Myocyte (in vitro differentiated cells): ENCODE measurements around the gene WDR70. TPM values are rescaled to one million over a fixed set of nuclear protein-coding genes. Genes with fewer than 3 reads are reported as not detected.
"Not testable (repeated sequence)": the region's sequence is repeated elsewhere in the genome, so short reads cannot be mapped to it uniquely, and the experiment has no call there.

ENCODE experiments used
- DNase-seq: peaks from one replicate; pipeline ENCODE4 v3.0.0-alpha.2; 2012; ENCODE audit warnings: low read depth
- total RNA-seq: library from RNA; depleted of rRNA; stranded (reverse); fragments of >200 nt; gene quantifications from 2 replicates; pipeline ENCODE4 v1.2.3, GENCODE V29; 2014

Gene WDR70
- total RNA-seq, 1 donor from 2014 or later = 39.8 TPM

DNA sequence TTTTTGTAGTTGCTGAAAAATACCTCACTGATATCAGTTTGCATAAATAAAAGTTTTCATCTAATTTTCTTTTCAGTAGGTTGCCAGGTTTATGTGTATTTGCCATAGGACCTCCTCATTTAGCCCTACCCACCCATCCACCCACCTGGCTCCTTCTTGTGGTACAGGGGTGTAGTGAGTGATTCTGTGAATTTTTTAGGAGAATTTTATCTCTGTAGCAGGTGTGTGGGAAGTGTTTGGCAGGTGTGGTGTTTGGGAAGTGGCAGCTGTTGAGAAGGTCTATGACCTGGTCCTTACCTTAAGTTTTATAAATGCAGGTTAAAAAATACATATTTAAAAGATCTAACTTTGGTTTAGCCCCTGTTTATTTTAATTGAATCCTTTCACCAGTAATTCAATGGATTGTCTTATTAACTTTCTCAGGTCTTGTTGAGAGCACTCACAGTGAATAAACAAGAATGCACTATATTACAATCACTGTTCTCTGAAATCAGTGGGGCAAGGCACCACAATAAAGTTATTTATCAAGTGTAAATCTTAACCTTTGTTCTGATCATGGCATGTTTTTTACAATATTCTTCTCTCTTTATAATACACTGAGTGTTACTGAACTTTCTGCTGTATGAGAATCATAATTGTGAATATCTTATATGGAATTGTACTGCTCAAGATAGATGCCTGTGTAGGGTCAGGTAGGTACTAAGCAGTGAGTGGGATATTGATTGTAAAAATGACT, 189.1 kb downstream of the WDR70 start:
- DNase-seq = no peak

DNA sequence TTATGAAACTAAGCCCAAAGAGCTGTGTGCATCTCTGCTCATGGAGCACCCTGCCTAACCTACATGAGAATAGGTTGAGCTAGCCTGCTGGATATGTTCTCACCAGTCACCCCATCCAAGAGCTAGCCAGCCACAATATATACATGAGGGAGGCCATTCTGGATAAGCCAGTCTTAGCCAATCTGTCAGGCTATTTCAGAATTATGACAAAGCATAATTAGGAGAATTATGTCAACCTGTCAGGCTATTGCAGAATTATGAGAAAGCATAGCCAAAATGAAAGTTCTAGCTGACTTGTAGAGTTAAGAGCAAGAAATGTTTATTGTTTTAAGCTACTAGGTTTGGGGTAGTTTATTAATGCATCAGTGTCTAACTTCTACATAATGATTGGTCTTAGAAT, 189.8 kb downstream of the WDR70 start:
- DNase-seq = no peak

DNA sequence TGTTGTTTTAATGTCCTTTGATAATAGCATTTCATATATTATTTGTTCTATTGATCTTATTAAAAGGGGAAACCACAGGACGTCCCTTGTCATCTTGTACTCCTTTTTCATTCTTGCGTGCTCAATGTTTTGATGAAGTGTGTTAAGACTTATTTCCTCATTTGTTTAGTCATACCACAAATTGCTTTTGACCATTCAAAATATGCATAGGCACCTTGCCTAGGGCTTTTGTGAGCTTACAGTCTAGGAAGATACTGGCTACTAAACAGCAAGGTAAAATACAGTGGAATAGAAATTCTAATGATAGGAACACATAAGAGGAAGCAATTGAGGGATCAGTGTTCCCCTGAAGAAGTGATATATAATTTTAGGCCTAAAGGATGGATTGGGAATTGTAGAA, 190.3 kb downstream of the WDR70 start:
- no peak for DNase-seq

DNA sequence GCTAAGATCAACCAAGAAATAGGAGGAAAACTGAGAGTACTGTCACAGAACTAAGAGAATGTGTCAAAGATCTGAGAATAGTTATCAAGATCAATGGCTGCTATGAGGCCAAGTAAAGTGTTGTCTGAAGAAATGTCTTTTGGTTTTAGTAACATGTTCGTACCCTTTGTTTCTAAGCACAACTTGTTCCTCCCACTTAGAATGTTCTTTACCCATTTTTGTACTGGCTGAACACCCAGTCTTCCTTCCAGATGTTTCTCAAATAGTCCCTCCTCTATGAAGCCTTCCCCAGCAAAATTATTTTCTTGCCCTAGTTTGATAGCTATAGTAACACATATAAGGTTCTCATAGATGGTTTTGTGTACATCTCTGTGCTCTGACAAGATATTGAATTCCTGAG, 191.5 kb downstream of the WDR70 start:
- no peak for DNase-seq

DNA sequence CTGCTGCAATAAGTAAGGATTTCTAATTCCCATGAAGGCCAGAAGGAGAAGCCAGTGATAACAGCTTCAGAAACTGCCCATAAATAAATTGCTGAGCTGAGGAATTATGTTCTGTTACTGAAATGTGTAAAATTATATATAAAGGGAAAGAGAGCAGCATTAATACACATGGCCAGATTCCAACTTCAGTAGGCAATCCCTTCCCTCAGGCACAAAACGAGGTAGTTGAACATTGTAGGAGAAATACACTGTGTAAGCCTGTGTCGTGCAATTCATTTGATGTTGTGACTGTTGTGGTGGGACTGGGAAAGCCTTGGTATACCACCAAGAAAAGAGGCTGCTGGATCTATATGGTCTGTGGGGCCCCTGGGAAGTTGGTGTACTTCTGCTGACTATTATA, 192.9 kb downstream of the WDR70 start:
- no peak for DNase-seq

DNA sequence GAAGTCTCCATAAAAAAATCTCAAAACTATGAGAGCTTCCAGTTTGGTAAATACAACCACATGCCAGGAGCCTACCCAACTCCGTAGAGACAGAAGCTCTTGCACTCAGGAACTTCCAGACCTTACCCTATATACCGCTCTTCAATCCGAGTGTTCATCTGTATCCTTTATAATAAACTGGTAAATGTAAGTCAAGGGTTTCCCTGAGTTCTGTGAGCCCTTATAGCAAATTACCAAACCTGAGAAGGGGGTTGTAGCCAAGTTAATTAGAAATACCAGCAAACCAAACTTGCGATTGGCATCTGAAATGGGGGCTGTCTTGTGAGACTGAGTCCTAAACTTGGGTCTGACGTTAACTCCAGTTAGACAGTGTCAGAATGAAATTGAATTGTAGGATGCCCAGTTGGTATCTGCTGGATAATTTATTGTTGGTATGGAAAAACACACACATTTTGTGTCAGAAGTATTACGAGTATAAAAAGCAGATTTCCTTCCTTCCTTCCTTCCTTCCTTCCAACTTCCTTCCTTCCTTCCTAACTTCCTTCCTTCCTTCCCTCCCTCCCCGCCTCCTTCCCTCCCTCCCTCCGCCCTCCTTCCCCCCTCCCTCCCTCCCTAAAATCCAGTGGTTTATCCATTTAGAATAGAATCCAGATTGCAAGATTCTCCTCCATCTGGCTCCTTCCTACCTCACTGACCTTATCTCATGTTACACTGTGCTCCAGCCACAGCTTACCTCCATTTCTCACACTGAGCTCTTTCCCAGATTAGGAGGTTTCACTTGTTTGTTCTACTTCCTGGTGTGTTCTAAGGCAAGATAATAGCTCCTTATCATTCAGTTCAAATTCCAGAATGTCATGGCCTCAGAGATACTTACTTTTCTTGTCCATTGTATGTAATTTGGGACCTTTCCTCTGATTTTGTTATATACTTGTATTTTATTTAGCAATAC, 196.7 kb downstream of the WDR70 start:
- no peak for DNase-seq

DNA sequence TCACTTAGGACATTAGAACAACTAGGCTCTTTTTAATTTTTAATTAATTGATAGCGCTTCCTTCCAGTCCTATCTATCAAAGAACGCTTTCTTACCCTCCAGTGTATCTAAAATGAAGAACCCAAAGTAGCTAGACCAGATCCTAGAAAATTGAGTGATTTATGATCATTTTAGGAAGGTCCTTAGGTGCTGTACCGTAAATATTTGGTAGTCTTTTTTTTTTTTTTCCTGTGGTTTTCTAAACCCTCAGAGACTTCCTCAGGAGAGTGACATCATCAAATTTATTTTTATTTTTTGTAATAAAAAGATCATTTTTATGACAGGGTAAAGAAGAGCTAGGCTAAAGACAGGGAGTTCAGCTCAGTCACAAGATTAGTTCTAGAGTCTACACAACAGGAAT, 197.4 kb downstream of the WDR70 start:
- DNase-seq = no peak

DNA sequence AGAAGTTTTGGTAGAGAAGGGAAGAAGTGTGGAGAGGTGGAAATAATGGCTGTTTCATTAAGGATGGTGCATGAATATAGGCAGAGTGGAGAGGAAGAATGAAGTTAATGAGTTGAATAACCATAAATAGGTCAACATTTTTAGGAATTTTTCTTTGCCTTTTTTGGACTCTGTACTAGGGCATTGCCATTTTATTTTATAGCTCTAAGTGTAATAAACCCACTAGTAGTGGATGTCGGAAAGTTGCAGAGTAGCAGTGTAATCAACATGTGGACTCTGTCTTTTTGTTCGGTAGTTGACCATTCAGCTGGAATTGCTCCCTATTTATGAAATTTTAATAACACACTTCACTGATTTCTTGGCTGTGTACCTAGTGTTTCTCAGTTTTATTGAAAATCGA, 199.1 kb downstream of the WDR70 start:
- DNase-seq = no peak

DNA sequence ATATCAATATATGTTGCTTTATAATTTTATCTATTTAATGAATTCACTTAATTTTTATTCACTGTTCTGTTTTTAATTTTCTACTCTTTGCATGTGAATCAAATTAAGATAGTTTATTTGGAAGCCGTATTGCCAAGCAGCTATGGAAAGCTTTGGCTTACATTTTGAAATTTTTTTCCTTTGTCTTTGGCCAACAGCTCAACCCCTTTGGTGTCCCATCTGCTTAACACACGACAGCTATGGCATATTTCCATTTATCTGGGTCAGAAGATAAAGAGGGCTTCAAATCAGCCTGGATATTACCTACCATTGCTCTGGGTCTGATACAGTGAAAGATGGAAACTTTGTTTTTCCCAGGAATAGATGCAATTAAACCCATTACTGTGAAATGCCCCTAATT, 201.0 kb downstream of the WDR70 start:
- DNase-seq = no peak

DNA sequence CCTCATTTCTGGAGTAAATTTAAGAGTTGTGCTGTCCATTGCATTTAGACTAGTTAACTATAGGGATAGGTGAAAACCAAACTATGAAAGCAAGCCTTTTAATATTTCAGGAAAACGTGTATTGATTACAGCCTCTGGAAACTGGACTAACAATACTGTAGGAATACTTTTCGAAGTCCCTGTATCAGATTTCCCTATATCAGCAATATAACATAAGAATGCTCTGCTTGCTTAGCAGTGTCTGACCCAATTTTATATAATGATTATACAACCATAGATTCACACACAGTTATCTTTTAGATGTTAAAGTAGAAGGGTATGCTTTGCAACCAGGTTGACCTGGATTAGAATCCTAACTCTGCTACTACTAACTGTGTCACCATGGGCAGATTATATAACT, 203.1 kb downstream of the WDR70 start:
- no peak for DNase-seq

DNA sequence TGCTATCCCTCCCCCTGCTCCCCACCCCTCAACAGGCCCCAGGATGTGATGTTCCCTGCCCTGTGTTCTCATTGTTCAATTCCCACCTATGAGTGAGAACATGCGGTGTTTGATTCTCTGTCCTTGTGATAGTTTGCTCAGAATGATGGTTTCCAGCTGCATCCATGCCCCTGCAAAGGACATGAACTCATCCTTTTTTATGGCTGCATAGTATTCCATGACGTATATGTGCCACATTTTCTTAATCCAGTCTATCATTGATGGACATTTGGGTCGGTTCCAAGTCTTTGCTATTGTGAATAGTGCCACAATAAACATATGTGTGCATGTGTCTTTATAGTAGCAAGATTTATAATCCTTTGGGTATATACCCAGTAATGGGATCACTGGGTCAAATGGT, 214.2 kb downstream of the WDR70 start:
- not testable (repeated sequence) for DNase-seq

DNA sequence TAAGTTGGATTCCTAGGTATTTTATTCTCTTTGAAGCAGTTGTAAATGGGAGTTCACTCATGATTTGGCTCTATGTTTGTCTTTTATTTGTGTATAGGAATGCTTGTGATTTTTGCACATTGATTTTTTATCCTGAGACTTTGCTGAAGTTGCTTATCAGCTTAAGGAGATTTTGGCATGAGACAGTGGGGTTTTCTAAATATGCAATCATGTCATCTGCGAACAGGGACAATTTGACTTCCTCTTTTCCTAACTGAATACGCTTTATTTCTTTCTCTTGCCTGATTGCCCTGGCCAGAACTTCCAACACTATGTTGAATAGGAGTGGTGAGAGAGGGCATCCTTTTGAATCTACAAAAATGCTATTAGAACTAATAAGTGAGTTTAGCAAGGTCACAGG, 215.7 kb downstream of the WDR70 start:
- DNase-seq = not testable (repeated sequence)

DNA sequence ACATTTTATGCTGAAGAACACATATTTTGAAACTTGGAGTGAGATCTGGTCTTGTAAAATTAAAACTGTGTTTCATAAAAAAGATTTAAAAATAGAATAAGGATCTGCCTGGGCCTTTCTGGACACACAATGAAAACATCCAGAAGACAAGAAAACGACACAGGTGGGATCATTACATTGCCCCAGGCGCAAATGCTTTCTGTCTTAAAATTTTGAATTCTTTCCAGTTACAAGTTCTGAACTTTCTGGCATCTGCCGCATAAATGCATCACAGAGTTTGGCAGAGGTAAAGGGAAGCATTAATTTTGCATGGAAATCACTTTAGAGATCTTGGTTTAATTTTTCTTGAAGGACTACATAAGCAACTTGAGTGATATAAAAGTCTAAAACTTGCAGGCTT, 219.6 kb downstream of the WDR70 start:
- DNase-seq = no peak

DNA sequence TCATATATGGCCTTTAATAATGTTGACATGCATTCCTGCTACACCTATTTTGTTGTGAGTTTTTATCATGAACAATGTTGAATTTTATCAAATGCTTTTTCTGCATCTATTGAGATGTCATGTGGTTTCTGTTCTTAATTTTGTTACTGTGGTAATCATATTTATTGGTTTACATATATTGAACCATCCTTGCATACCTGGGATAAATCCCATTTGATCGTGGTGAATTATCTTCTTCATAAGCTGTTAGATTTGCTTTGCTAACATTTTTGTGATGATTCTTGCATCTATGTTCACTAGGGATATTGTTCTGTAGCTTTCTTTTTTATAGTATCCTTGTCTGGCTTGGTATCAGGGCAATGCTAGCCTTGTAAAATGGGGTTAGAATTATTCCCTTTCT, 222.0 kb downstream of the WDR70 start:
- no peak for DNase-seq

DNA sequence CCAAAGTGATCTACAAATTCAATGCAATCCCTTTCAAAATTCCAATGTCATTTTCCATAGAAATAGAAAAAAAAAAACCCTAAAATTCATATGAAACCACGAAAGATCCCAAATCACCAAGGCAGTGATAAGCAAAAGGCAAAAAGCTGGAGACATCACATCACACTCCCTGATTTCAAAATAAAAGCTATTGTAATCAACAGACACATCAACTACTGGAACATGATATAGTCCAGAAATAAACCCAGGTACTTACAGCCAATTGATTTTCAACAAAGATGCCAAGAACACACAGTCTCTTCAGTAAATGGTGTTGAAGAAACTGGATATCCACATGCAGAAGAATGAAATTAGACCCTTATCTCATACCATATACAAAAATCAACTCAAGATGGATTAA, 224.0 kb downstream of the WDR70 start:
- no peak for DNase-seq

DNA sequence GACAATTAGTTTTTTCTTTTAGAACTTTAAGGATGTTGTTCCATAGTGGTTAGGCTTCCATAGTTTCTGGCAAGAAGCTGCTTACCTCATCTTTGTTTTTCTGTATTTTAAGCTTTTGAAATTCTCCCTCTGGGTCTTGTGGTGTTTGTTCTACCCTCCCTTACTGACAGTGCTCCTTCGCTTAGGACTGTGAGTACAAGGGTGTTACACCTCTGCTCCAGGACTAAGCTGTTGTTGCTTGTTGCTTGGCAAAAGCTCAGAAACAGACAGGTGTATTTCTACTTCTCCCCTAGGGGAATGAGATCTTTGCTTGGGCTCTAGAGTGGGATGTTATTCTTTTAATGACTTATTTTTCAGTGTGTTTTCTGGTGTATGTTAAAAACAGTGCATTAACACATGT, 225.2 kb downstream of the WDR70 start:
- peak; percentile 9 for DNase-seq

DNA sequence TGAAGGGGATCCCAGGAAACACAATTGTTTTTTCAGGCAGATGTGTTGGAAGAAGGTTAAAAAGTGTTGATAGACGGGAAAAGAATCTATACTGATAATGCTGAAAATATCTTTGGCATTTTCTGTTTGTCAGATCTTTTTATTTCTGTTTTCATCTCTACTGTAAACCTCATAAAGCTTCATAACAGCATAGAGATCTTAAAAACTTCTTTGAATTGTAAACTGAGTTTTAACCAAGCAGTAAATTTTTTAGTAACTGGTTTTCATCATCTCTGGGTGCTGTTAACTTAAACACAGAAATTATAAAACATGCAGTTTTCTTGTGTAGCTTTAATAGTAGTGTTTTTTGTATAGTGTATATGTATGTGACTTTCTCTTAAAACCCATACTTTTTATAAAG, 227.0 kb downstream of the WDR70 start:
- no peak for DNase-seq

DNA sequence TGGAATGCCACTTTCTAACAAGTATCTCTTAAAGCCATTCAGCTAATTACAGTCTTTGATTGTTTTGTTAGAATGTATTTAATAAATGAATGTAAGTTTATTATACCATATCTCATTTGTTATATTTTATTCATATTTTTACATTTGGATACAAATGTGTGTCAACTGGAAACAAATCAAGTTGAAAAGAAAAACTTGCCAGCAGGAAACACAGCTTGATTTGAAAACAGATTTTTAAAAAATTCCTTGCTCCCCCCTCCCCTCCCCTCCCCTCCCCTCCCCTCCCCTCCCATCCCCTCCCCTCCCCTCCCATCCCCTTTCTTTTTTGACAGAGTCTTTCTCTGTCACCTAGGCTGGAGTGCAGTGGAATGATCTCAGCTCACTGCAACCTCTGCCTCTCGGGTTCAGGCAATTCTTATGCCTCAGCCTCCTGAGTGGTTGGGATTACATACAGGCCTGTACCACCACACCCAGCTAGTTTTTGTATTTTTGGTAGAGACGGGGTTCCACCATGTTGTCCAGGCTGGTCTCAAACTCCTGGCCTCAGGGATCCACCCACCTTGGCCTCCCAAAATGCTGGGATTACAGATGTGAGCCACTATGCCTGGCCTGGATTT, 227.6 kb downstream of the WDR70 start:
- DNase-seq = no peak

DNA sequence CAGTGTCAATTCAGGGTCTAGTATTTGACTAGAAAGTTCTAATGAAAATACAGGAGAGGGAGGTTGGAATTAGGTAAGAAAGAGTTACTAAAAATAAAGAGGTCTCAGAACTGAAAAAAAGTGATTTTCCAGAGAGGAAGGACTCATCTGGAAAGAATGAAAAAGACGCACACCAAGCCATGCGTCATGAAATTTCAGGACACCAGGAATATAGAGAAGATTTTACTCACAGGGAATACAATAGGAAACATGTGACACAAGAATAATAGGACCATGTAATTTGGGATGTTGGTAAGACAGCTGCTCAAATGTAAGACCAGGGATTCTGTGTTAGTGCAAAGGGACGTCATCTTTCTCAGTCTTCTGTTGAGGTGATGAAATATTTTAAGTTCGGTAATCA, 236.1 kb downstream of the WDR70 start:
- peak; percentile 84 for DNase-seq

DNA sequence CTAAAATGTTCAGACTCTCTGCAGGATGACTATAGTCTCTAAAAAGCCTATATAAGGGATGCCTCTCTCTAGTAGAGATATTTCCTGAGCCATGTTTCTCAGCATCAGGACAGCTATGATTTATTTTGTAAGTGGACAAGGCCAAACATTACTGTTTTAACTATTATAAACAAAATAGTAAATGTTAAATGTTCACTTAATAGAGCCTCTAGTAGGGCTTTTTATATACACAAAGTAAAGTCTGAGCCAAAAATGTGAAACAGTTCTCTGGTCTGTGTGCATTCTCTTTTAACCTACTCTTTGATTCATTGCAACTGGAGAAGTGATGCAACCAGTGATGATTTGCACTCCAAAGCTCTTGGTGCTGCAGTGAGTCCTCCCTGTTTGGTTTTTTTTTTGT, 240.2 kb downstream of the WDR70 start:
- peak; percentile 6 for DNase-seq

DNA sequence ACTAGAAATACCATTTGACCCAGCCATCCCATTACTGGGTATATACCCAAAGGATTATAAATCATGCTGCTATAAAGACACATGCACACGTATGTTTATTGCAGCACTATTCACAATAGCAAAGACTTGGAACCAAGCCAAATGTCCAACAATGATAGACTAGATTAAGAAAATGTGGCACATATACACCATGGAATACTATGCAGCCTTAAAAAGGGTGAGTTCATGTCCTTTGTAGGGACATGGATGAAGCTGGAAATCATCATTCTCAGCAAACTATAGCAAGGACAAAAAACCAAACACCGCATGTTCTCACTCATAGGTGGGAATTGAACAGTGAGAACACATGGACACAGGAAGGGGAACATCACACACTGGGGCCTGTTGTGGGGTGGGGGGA, 243.2 kb downstream of the WDR70 start:
- DNase-seq = not testable (repeated sequence)

DNA sequence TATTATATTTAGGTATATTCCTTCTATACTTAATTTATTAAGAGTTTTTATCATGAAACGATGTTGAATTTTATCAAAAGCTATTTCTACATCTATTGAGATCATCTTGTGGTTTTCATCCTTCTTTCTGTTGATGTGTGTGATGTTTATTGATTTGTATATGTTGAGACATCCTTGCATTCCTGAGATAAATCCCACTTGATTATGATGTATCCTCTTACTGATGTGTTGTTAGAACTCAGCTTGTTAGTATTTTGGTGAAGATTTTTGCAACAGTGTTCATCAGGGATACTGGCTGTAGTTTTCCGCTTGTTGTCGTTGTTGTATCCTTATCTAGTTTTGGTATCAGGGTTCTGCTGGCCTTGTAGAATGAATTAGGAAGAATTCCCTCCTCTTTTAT, 247.1 kb downstream of the WDR70 start:
- no peak for DNase-seq
